Testis (tissue), 2 donors: ENCODE data around the gene PCYOX1L.

Source experiments
- CTCF ChIP-seq, 3 experiments: fragments of 450-650 bp in 2 of 3; fragments of 200-600 bp in 1 of 3; sonication (generic) in 1 of 3; IDR thresholded peaks; one replicate each; pipeline ENCODE4 v1.5.1; 2016 to 2019; ENCODE audit warnings: antibody characterized with exemption in 3 of 3, mild to moderate bottlenecking in 2 of 3, moderate library complexity in 1 of 3
- POLR2A ChIP-seq: fragments of 450-650 bp; IDR thresholded peaks from one replicate; pipeline ENCODE4 v1.6.1; 2017; ENCODE audit warnings: antibody characterized with exemption, mild to moderate bottlenecking, moderate library complexity

- no peak for TF ChIP-seq POLR2A
- TF ChIP-seq CTCF (IDR thresholded peaks at IDR 0.05), result peak in 1 of 3 experiments; percentile 1
Measured at GRCh38 chr5:149406979-149407306, 49.1 kb downstream of the PCYOX1L start.
